Keratinocyte (primary cell): ENCODE data around the gene PLEK. TPM values are rescaled to one million over a fixed set of nuclear protein-coding genes. Genes with fewer than 3 reads are reported as not detected.

ENCODE experiments used
- DNase-seq: peaks from one replicate; pipeline ENCODE4 v3.0.0-alpha.2; 2011; ENCODE audit warnings: low read depth, missing footprints, low spot score
- FAIRE-seq: peaks from 2 replicates; lab custom pipeline; 2011; peaks lifted over from hg19 to GRCh38; lab: Jason Lieb, UNC
- H2AFZ ChIP-seq: 2 replicates; pipeline ENCODE4 v1.6.0; 2012; ENCODE audit warnings: low read length, control low read depth, inconsistent platforms; ENCODE audit not compliant: control insufficient read depth
- H3K27ac ChIP-seq: 2 replicates; pipeline ENCODE4 v1.5.1; 2011; ENCODE audit warnings: low read length; ENCODE audit not compliant: control insufficient read depth, insufficient read depth
- H3K27me3 ChIP-seq: 3 replicates; pipeline ENCODE4 v1.6.0; 2011; ENCODE audit warnings: low read length; ENCODE audit not compliant: control insufficient read depth, insufficient read depth; ENCODE audit errors: extremely low read depth
- H3K36me3 ChIP-seq, 2 experiments: 2 replicates in 1 of 2; 3 replicates in 1 of 2; pipeline ENCODE4 v1.5.1; 2011; ENCODE audit warnings: low read length in 2 of 2, mild to moderate bottlenecking in 1 of 2; ENCODE audit not compliant: control insufficient read depth in 2 of 2, insufficient read depth in 2 of 2; ENCODE audit errors: extremely low read depth in 1 of 2
- H3K4me1 ChIP-seq: 3 replicates; pipeline ENCODE4 v1.5.1; 2011; ENCODE audit warnings: low read length; ENCODE audit not compliant: control insufficient read depth, insufficient read depth; ENCODE audit errors: extremely low read depth
- H3K4me2 ChIP-seq: 3 replicates; pipeline ENCODE4 v1.6.0; 2011; ENCODE audit warnings: low read depth, low read length; ENCODE audit not compliant: control insufficient read depth, insufficient read depth; ENCODE audit errors: extremely low read depth
- H3K4me3 ChIP-seq, 3 experiments: fragments of 200-600 bp in 1 of 3; sonication (generic) in 1 of 3; 2 replicates in 2 of 3; 3 replicates in 1 of 3; pipeline ENCODE4 v1.5.1; 2011 to 2016; ENCODE audit warnings: low read length in 3 of 3, mild to moderate bottlenecking in 3 of 3, control low read depth in 2 of 3, inconsistent platforms in 1 of 3, low read depth in 1 of 3, mixed read lengths in 1 of 3, mixed run types in 1 of 3, moderate library complexity in 1 of 3; ENCODE audit not compliant: control insufficient read depth in 2 of 3, insufficient read depth in 2 of 3; ENCODE audit errors: extremely low read depth in 1 of 3
- H3K79me2 ChIP-seq: 2 replicates; pipeline ENCODE4 v1.6.0; 2012; ENCODE audit warnings: low read length; ENCODE audit not compliant: control insufficient read depth, insufficient read depth
- H3K9ac ChIP-seq: 3 replicates; pipeline ENCODE4 v1.6.0; 2011; ENCODE audit warnings: low read length; ENCODE audit not compliant: control insufficient read depth, insufficient read depth; ENCODE audit errors: extremely low read depth
- H3K9me1 ChIP-seq: 3 replicates; pipeline ENCODE4 v1.6.0; 2011; ENCODE audit warnings: low read length; ENCODE audit not compliant: control insufficient read depth, insufficient read depth; ENCODE audit errors: extremely low read depth
- H3K9me3 ChIP-seq: 2 replicates; pipeline ENCODE4 v1.5.1; 2012; ENCODE audit warnings: low read depth, low read length; ENCODE audit not compliant: control insufficient read depth
- H4K20me1 ChIP-seq: 3 replicates; pipeline ENCODE4 v1.6.0; 2011; ENCODE audit warnings: low read length; ENCODE audit not compliant: control insufficient read depth, insufficient read depth; ENCODE audit errors: extremely low read depth
- EZH2 ChIP-seq: IDR thresholded peaks from one replicate; pipeline ENCODE4 v1.6.1; 2012; ENCODE audit warnings: inconsistent platforms, mild to moderate bottlenecking, low read length, moderate library complexity
- dilution Hi-C: fragments of 300-500 bp; cut with MboI; formaldehyde crosslinking; loops from one replicate; pipeline ENCODE4 v1.7.0; 2020; ENCODE audit warnings: low sequenced_read_pairs; ENCODE audit not compliant: extremely low pct_ligation_motif_present
- polyA plus RNA-seq, 5 experiments: library from polyadenylated mRNA; depleted of rRNA in 3 of 5; stranded (reverse) in 3 of 5; stranded (forward) in 1 of 5; unstranded in 1 of 5; fragments of >200 nt; gene quantifications; 1 replicate in 1 of 5; 2 replicates in 3 of 5; 3 replicates in 1 of 5; pipeline versions ENCODE4 v1.2.1 to v1.2.3, GENCODE V29; 2011 to 2012; ENCODE audit warnings: missing spikeins in 2 of 5, low read depth in 1 of 5, low replicate concordance in 1 of 5
- TF ChIP-seq, protein P1 (sequence below), 3 experiments: IDR thresholded peaks in 1 of 3; conservative IDR thresholded peaks in 1 of 3; optimal IDR thresholded peaks in 1 of 3; 2 replicates in 2 of 3; 3 replicates in 1 of 3; pipeline versions ENCODE3 to v1.5.1; 2011; ENCODE audit warnings: low read length in 3 of 3, mild to moderate bottlenecking in 3 of 3, moderate library complexity in 2 of 3, control low read depth in 1 of 3, inconsistent platforms in 1 of 3; ENCODE audit not compliant: insufficient read depth in 2 of 3; ENCODE audit errors: extremely low read depth in 1 of 3

The PLEK gene
- polyA plus RNA-seq, 1 donor (not counting 4 experiments of a cell fraction or from before 2014, with no cell fraction given): 0.04 TPM

- H3K9me3 ChIP-seq: no peaks in the 10 kb centered on the region
- H3K27ac ChIP-seq: no peak overlapping the region
- peaks cover 7% of the 10 kb centered on the region for H3K4me1 ChIP-seq
- no peaks in the 10 kb centered on the region for H4K20me1 ChIP-seq
- H3K4me3 ChIP-seq: peak overlapping the region in 1 of 3 experiments; percentile 60
- H3K9me1 ChIP-seq: no peaks in the 10 kb centered on the region
- TF ChIP-seq, protein P1, sequence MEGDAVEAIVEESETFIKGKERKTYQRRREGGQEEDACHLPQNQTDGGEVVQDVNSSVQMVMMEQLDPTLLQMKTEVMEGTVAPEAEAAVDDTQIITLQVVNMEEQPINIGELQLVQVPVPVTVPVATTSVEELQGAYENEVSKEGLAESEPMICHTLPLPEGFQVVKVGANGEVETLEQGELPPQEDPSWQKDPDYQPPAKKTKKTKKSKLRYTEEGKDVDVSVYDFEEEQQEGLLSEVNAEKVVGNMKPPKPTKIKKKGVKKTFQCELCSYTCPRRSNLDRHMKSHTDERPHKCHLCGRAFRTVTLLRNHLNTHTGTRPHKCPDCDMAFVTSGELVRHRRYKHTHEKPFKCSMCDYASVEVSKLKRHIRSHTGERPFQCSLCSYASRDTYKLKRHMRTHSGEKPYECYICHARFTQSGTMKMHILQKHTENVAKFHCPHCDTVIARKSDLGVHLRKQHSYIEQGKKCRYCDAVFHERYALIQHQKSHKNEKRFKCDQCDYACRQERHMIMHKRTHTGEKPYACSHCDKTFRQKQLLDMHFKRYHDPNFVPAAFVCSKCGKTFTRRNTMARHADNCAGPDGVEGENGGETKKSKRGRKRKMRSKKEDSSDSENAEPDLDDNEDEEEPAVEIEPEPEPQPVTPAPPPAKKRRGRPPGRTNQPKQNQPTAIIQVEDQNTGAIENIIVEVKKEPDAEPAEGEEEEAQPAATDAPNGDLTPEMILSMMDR (optimal IDR thresholded peaks at IDR 0.05 in 1 of 3, IDR thresholded peaks at IDR 0.05 in 1 of 3, conservative IDR thresholded peaks at IDR 0.05 in 1 of 3; ENCODE audit: extremely low read depth in 1 of 3, insufficient read depth in 2 of 3, low read length in 3 of 3): no peak
- TF ChIP-seq EZH2: no peak
- peaks cover 26% of the 10 kb centered on the region for H3K27me3 ChIP-seq
- no peaks in the 10 kb centered on the region for H3K36me3 ChIP-seq
- no peaks in the 10 kb centered on the region for H3K79me2 ChIP-seq
- FAIRE-seq (no peak), DNase-seq (no peak)
- no peak overlapping the region for H3K4me2 ChIP-seq
- no peak overlapping the region for H3K9ac ChIP-seq
- dilution Hi-C loops: no loop called here
- H2AFZ ChIP-seq: no peak overlapping the region
Measured at GRCh38 chr2:68317971-68318913, 46.8 kb upstream of the PLEK start.

GRCh38 chr2:68318914-68319397, 46.1 kb upstream of the PLEK start:
- no peaks in the 10 kb centered on the region for H3K79me2 ChIP-seq
- no peak overlapping the region for H3K9ac ChIP-seq
- peak overlapping the region; percentile 27 to 60 (median 50) for H3K4me3 ChIP-seq
- H3K27me3 ChIP-seq: peaks cover 26% of the 10 kb centered on the region
- H3K9me1 ChIP-seq: no peaks in the 10 kb centered on the region
- H3K27ac ChIP-seq: no peak overlapping the region
- FAIRE-seq: no peak
- peaks cover 7% of the 10 kb centered on the region for H3K4me1 ChIP-seq
- H3K4me2 ChIP-seq: peak overlapping the region; percentile 76
- H3K36me3 ChIP-seq: no peaks in the 10 kb centered on the region
- no peak for DNase-seq
- TF ChIP-seq, protein P1 (optimal IDR thresholded peaks at IDR 0.05 in 1 of 3, IDR thresholded peaks at IDR 0.05 in 1 of 3, conservative IDR thresholded peaks at IDR 0.05 in 1 of 3; ENCODE audit: extremely low read depth in 1 of 3, insufficient read depth in 2 of 3, low read length in 3 of 3): no peak
- TF ChIP-seq EZH2: peak; percentile 50
- dilution Hi-C loops: no loop called here
- no peaks in the 10 kb centered on the region for H4K20me1 ChIP-seq
- H3K9me3 ChIP-seq: no peaks in the 10 kb centered on the region
- peak overlapping the region; percentile 16 for H2AFZ ChIP-seq
